Right lobe of liver (tissue), 6 donors: ENCODE data around the gene TBC1D10A. TPM values are rescaled to one million over a fixed set of nuclear protein-coding genes. Genes with fewer than 3 reads are reported as not detected.
A peak's percentile ranks its signal among the peaks of the same experiment; 100 is the strongest.

Source experiments
- ATAC-seq, 4 donors: fragments of 200-7000 bp; cut with Tn5 transposase; one replicate each; pipeline ENCODE4 v1.9.1; 2020; ENCODE audit warnings: mild to moderate bottlenecking in 4 of 4, moderate library complexity in 4 of 4
- DNase-seq, 3 donors: peaks; one replicate each; pipeline ENCODE4 v3.0.0-alpha.2; 2020
- H3K27ac ChIP-seq, 3 donors: fragments of 200-600 bp; one replicate each; pipeline ENCODE4 v1.8.0; 2022
- H3K27me3 ChIP-seq, 2 donors: fragments of 200-600 bp; one replicate each; pipeline ENCODE4 v1.8.0; 2022
- H3K36me3 ChIP-seq, 4 donors: fragments of 200-600 bp; sonication (generic) in 1 of 4; one replicate each; pipeline versions ENCODE4 v1.5.1 to v1.8.0; 2017 to 2022; ENCODE audit warnings: control low read depth in 1 of 4
- H3K4me1 ChIP-seq, 4 donors: fragments of 200-600 bp; sonication (generic) in 1 of 4; one replicate each; pipeline versions ENCODE4 v1.5.1 to v1.8.0; 2017 to 2022; ENCODE audit warnings: control low read depth in 1 of 4
- H3K4me3 ChIP-seq, 3 donors: fragments of 200-600 bp; one replicate each; pipeline ENCODE4 v1.8.0; 2022
- H3K9me3 ChIP-seq, 4 donors: fragments of 200-600 bp; sonication (generic) in 1 of 4; one replicate each; pipeline versions ENCODE4 v1.5.1 to v1.8.0; 2017 to 2022; ENCODE audit warnings: control low read depth in 1 of 4
- POLR2A ChIP-seq: fragments of 450-650 bp; IDR thresholded peaks from one replicate; pipeline ENCODE4 v1.6.1; 2017; ENCODE audit warnings: antibody characterized with exemption, mild to moderate bottlenecking
- WGBS: methylation state at CpG from one replicate; pipeline ENCODE4 v1.1.6; 2018; ENCODE audit warnings: low coverage, low lambda C conversion rate; ENCODE audit not compliant: insufficient coverage; ENCODE audit errors: missing lambda C conversion rate; 5-methylcytosine and 5-hydroxymethylcytosine counted together
- intact Hi-C, 2 donors: fragments of 100-400 bp; cut with DNase I; formaldehyde crosslinking; loops; one replicate each; pipeline versions ENCODE4 v1.11.2 to v1.14.1; 2022
- total RNA-seq, 6 experiments: library from RNA; depleted of rRNA in 2 of 6; stranded (reverse); fragments of >200 nt in 2 of 6; fragmentation: NEBNext Ultra II Directional in 3 of 6; extraction: Animal tissue kit (Norgen Biotek cat#: 25700) in 3 of 6; gene quantifications; one replicate each; pipeline versions ENCODE4 v1.1.0 to v1.2.4, GENCODE V29; 2016 to 2023
- TF ChIP-seq, protein P1 (sequence below), 4 donors: fragments of 200-600 bp in 3 of 4; fragments of 450-650 bp in 1 of 4; IDR thresholded peaks; one replicate each; pipeline versions ENCODE4 v1.5.1 to v1.8.0; 2016 to 2022; ENCODE audit warnings: antibody characterized with exemption in 4 of 4, mild to moderate bottlenecking in 2 of 4
- donor health status: DM: no; HTN: yes; CAD: no.
- donor health status: DM: no; HTN: no; CAD: no.
- donor health status: DM: no; HTN: no; CAD: no.
- donor health status: DM: no; HTN: yes; CAD: no.
- donor health status: DM: no; HTN: yes; CAD: no.

Gene TBC1D10A
- total RNA-seq, 6 experiments from 2014 or later, result 6.6 to 12.6 (median 10.0) TPM

DNA sequence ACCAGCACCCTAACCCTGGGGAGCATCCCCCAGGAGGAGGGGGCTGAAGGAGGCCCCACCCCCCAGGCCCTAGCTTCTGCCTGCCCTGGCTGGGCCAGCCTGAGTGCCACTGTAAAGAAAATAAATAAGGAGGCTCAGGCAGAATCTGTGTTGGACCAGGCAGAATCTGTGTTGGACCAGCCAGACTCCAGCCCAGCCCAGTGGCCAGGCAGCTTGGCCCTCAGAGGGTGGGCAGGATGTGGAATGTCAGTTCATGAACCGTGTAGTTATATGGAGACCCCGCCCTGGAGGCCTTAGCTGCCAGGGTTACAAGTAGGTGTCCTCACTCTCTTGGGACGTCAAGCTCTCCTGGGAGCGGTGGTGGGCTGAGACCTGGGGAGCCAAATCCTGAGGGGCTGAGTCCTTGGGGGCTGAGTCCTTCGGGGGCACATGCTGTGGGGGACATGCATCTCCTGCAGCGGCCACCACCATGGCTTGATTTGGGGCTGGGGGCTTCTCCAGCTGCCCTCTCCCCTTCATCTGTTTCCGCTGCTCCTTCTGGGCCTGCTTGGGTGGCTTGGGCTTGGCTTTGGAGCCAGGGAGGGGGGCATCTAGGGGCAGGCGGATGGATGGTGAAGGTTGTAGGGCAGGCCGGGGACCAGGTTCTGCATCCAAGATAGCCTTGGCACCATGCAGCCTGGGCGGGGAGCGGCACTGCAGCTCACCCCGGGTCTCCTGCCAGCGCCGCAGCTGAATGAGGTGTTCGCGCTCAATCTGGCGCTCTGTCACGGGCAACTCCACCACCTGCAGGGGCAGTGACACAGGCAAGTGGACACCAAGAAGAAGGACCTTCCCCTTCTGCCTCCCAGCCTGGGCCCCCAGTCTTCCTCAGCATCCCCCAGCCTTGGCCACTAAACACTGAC lies 34.4 kb downstream of the TBC1D10A start:
- no peak for ATAC-seq
- no CpG with 5 or more reads among the region's 18 CpGs for WGBS
- Histone ChIP-seq H3K4me3 (no peak overlapping the region), H3K27me3 (no peaks in the 10 kb centered on the region), H3K9me3 (no peaks in the 10 kb centered on the region), H3K36me3 (peaks cover 0 to 48% (median 5%) of the 10 kb centered on the region in 4 donors), H3K4me1 (peaks cover 0 to 35% (median 19%) of the 10 kb centered on the region in 4 donors), H3K27ac (peak overlapping the region; percentile 39 to 75 (median 68))
- TF ChIP-seq, protein P1, sequence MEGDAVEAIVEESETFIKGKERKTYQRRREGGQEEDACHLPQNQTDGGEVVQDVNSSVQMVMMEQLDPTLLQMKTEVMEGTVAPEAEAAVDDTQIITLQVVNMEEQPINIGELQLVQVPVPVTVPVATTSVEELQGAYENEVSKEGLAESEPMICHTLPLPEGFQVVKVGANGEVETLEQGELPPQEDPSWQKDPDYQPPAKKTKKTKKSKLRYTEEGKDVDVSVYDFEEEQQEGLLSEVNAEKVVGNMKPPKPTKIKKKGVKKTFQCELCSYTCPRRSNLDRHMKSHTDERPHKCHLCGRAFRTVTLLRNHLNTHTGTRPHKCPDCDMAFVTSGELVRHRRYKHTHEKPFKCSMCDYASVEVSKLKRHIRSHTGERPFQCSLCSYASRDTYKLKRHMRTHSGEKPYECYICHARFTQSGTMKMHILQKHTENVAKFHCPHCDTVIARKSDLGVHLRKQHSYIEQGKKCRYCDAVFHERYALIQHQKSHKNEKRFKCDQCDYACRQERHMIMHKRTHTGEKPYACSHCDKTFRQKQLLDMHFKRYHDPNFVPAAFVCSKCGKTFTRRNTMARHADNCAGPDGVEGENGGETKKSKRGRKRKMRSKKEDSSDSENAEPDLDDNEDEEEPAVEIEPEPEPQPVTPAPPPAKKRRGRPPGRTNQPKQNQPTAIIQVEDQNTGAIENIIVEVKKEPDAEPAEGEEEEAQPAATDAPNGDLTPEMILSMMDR (IDR thresholded peaks at IDR 0.05), result no peak
- no peak for TF ChIP-seq POLR2A
- DNase-seq, result no peak
- intact Hi-C loops, result no loop called here

DNA sequence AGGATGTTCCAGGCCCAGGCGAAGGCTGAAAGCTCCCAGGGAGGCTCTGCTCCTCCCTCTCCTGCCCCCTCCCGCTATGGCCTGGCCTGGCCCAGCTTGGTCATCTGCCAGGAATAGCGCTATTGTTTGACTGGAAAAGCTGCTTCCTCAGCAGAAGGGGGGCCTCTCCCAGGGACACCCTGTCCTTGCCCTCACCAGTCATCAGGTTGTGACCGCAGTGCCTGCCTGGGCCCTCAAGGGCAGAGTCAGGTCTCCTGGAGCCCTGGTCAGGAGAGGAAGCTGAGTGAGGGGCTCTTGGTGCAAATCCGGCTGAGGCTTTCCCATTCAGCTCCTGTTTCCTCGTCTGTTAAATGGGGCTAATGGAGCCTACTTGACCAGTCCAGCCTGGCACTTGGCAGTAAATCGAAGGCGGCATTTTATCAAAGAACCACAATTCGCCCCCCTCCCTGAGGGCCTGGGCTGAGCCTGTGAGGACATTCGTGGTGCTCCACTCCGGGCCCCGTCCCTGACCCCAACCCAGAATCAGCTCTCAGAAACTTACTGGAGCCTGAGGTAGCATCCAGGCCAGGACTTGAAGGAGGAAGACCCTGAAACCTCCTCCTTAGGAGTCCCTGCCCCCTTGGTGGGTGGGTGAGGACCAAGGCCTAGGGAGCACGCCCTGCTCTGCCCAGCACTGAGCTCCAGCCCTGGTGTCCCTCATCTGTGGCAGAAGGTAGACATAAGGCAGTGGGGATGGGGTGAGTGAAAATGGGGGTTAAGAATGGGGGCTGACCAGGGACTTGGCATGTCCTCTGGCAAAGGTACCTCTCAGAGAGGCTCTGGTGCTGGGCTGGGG lies 35.5 kb downstream of the TBC1D10A start:
- DNase-seq (peak; percentile 83 to 92 (median 88)), ATAC-seq (peak; percentile 28 to 46 (median 32))
- 21% methylated on average over 3 of the region's 13 CpGs for WGBS
- intact Hi-C loops, result no loop called here
- TF ChIP-seq, protein P1 (IDR thresholded peaks at IDR 0.05), result no peak
- no peak overlapping the region for H3K4me3 ChIP-seq
- peaks cover 0 to 35% (median 19%) of the 10 kb centered on the region in 4 donors for H3K4me1 ChIP-seq
- H3K9me3 ChIP-seq, result no peaks in the 10 kb centered on the region
- H3K27ac ChIP-seq, result peak overlapping the region; percentile 44 to 75 (median 68)
- no peaks in the 10 kb centered on the region for H3K27me3 ChIP-seq
- peaks cover 0 to 38% (median 5%) of the 10 kb centered on the region in 4 donors for H3K36me3 ChIP-seq

DNA sequence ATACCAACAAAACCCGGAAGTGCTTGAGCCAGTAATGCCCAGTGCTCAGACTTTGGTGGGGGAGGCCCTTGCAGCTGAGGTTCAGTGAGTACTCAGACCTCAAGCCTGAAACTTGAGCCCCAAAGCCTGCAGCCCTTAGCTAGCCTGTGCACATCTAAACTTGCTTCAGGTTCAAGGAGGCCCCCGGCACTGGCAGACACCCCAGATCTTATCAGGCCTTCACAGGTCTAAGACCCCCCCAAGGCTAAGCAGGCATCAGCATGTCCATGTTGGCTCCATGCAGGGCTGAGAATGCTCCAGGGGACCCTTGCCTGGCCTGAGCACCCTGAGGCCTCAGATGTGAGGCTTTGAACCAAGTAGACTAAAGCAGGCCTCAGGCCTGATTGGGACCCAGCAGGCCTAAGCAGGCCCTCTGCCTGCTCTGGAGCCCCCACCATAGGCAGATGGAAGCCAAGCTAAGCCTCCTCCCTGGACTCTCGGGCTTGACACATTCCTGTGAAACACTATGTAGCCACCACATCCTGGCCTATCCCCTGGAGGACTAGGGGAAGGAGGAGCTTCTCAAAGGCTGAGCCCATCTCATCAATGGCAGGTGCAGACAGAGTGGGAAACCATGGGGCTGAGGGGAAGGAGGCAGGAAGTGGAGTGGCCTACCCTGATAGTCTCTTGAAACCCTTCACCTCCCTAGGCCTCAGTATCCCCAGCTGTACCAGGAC lies 36.2 kb downstream of the TBC1D10A start:
- DNase-seq, result peak in 1 of 3 donors; percentile 60

More for the DNA sequence above, 36.2 kb downstream of the TBC1D10A start:
- H3K27ac ChIP-seq, result peak overlapping the region; percentile 44 to 75 (median 68)
- no peak for ATAC-seq
- no peaks in the 10 kb centered on the region for H3K9me3 ChIP-seq
- H3K36me3 ChIP-seq, result peaks cover 0 to 32% (median 8%) of the 10 kb centered on the region in 4 donors
- peak overlapping the region in 1 of 3 donors; percentile 84 for H3K4me3 ChIP-seq
- TF ChIP-seq, protein P1 (IDR thresholded peaks at IDR 0.05), result no peak
- TF ChIP-seq POLR2A, result no peak
- intact Hi-C loops, result no loop called here
- peaks cover 0 to 35% (median 19%) of the 10 kb centered on the region in 4 donors for H3K4me1 ChIP-seq
- 18% methylated on average over 2 of the region's 3 CpGs for WGBS
- no peaks in the 10 kb centered on the region for H3K27me3 ChIP-seq
